Peyer's patch (tissue), 4 donors: ENCODE results near the gene TMEM128.

ENCODE experiments used
- POLR2A ChIP-seq, 2 donors: fragments of 450-650 bp; IDR thresholded peaks; one replicate each; pipeline ENCODE4 v1.5.1; 2017; ENCODE audit warnings: antibody characterized with exemption in 2 of 2, mild to moderate bottlenecking in 2 of 2, moderate library complexity in 2 of 2
- TF ChIP-seq, protein P1 (sequence below), 6 experiments: fragments of 450-650 bp in 4 of 6; fragments of 200-600 bp in 2 of 6; sonication (generic) in 1 of 6; IDR thresholded peaks; one replicate each; pipeline ENCODE4 v1.5.1; 2017 to 2019; ENCODE audit warnings: antibody characterized with exemption in 6 of 6, mild to moderate bottlenecking in 3 of 6, moderate library complexity in 1 of 6

DNA sequence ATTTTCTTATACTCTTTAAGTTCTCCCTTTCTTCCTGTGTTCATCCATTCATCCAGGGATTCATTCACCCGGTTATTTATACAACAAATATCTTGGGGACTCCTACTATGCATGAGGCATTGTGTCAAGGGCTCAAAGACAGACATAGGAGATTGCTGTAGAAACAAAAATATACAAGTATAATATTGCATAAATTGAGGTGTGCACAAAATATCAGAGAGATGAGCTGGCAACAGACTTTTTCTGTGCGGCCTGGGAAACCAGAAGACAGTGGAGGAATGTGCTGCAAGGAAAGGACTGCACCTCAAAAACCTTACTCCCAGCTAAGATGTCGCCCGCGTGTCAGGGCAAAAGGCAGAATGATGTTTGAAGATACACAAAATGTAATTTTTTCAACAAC, 30.9 kb downstream of the TMEM128 start:
- TF ChIP-seq, protein P1, sequence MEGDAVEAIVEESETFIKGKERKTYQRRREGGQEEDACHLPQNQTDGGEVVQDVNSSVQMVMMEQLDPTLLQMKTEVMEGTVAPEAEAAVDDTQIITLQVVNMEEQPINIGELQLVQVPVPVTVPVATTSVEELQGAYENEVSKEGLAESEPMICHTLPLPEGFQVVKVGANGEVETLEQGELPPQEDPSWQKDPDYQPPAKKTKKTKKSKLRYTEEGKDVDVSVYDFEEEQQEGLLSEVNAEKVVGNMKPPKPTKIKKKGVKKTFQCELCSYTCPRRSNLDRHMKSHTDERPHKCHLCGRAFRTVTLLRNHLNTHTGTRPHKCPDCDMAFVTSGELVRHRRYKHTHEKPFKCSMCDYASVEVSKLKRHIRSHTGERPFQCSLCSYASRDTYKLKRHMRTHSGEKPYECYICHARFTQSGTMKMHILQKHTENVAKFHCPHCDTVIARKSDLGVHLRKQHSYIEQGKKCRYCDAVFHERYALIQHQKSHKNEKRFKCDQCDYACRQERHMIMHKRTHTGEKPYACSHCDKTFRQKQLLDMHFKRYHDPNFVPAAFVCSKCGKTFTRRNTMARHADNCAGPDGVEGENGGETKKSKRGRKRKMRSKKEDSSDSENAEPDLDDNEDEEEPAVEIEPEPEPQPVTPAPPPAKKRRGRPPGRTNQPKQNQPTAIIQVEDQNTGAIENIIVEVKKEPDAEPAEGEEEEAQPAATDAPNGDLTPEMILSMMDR (IDR thresholded peaks at IDR 0.05): no peak
- no peak for TF ChIP-seq POLR2A (IDR thresholded peaks at IDR 0.05)
